Ovary (tissue), 9 donors: Measurements from ENCODE around the gene MEG3. TPM values are rescaled to one million over a fixed set of nuclear protein-coding genes. Genes with fewer than 3 reads are reported as not detected.

Source experiments
- DNase-seq, 5 donors: peaks; one replicate each; pipeline ENCODE4 v3.0.0-alpha.2; 2019 to 2020
- H3K27ac ChIP-seq, 2 donors: fragments of 200-600 bp; one replicate each; pipeline versions ENCODE4 v1.5.1 to v1.8.0; 2019 to 2022
- H3K27me3 ChIP-seq: fragments of 200-600 bp; one replicate; pipeline ENCODE4 v1.8.0; 2022
- H3K36me3 ChIP-seq: fragments of 200-600 bp; sonication (generic); one replicate; pipeline ENCODE4 v1.5.1; 2019
- H3K4me1 ChIP-seq: one replicate; pipeline ENCODE4 v1.8.1; 2013; ENCODE audit warnings: mild to moderate bottlenecking, moderate library complexity; ENCODE audit not compliant: insufficient read depth
- H3K4me3 ChIP-seq: fragments of 200-600 bp; sonication (generic); one replicate; pipeline ENCODE4 v1.5.1; 2017
- H3K9me3 ChIP-seq, 2 donors: fragments of 200-600 bp in 1 of 2; sonication (generic) in 1 of 2; one replicate each; pipeline versions ENCODE4 v1.5.1 to v1.8.1; 2013 to 2019; ENCODE audit warnings: mild to moderate bottlenecking in 1 of 2, moderate library complexity in 1 of 2
- EP300 ChIP-seq: sonication (generic); formaldehyde crosslinking; IDR thresholded peaks from one replicate; pipeline ENCODE4 v1.6.1; 2017; ENCODE audit warnings: antibody characterized with exemption
- POLR2A ChIP-seq: fragments of 450-650 bp; IDR thresholded peaks from one replicate; pipeline ENCODE4 v1.6.1; 2017; ENCODE audit warnings: antibody characterized with exemption, mild to moderate bottlenecking, moderate library complexity
- WGBS, 3 donors: extraction: QIAGEN DNeasy Blood & Tissue Kit in 1 of 3; methylation state at CpG; one replicate each; pipeline versions ENCODE4 v1.1.5 to v1.1.7; 2013 to 2017; 5-methylcytosine and 5-hydroxymethylcytosine counted together
- intact Hi-C, 4 donors: fragments of 100-400 bp; cut with DNase I; formaldehyde crosslinking; loops; one replicate each; pipeline versions ENCODE4 v1.11.0 to v1.15.1; 2022 to 2023
- polyA plus RNA-seq, 2 donors: library from polyadenylated mRNA; stranded (reverse); fragments of 200-250 nt in 1 of 2; fragments of 350-450 nt in 1 of 2; fragmentation: Illumina TruSeq in 1 of 2; extraction: RNeasy Lipid Tissue Mini Kit (QIAGEN cat#74804) in 1 of 2; gene quantifications; one replicate each; pipeline ENCODE4 v1.2.3, GENCODE V29; 2013 to 2014
- total RNA-seq, 7 donors: library from RNA; depleted of rRNA in 2 of 7; stranded (reverse); fragments of >200 nt in 2 of 7; fragmentation: NEBNext Ultra II Directional in 3 of 7; extraction: Animal tissue kit (Norgen Biotek cat#: 25700) in 3 of 7; gene quantifications; one replicate each; pipeline versions ENCODE4 v1.1.0 to v1.2.4, GENCODE V29; 2016 to 2023
- TF ChIP-seq, protein P1 (sequence below), 3 donors: fragments of 450-650 bp in 2 of 3; fragments of 200-600 bp in 1 of 3; IDR thresholded peaks; one replicate each; pipeline versions ENCODE4 v1.5.1 to v1.8.0; 2016 to 2022; ENCODE audit warnings: antibody characterized with exemption in 3 of 3, mild to moderate bottlenecking in 1 of 3
- donor health status: DM: no; HTN: no; CAD: no; lungs with moderate emphysema.
- donor health status: DM: no; HTN: no; CAD: no.
- donor health status: Bipolar disorder and iron deficiency.
- donor health status: DM: yes; HTN: yes; CAD: no.
- donor health status: DM: no; HTN: no; CAD: no.
- donor health status: DM: yes; HTN: yes; CAD: no.

Gene MEG3
- total and polyA plus RNA-seq, 9 donors: 186 to 1,950 (median 396) TPM

DNA sequence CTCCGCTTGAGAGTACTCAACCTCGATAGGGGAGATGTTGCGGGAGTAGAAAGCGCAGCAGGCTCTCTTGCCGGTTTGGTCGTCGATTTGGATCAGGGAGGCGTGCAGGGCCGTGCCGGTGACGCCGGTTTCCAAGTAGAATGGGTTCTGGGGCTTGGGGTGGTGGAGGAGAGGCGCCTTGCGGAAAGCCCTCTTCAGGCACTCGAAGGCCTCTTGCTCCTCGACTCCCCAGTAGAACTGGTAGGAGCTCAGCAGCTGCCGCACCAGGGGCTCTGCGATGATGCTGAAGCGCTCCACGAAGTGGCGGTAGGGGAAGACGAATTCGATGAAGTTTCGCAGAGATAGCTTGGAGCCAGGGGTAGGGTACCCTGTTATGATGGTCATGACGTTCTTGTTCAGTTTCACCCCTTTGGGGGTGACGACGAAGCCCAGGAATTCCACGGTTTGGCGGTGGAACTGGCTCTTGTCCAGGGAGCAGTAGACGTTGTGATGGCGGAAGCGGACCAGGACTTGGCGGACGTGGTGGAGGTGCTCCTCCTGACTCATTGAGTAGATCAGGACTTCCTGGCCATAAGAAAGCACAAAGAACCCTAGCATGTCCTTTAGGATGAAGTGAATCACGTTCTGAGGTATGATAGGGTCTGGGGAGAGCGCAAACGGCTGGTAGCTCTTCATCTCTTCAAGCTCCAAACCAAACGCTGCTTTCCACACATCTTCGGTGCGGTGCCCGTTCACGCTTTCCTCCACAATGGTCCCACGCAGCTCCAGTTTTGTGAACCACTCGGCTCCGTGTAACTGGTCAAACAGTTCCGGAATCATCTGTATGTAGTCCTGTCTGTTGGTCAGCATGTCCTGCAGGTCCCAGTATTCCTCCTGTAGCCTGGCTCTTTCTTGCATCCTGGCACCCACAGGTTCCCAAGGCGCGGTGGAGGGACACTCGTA is 56.4 kb downstream of the MEG3 start:
- Histone ChIP-seq H3K27ac (no peak overlapping the region), H3K36me3 (no peaks in the 10 kb centered on the region), H3K4me1 (no peaks in the 10 kb centered on the region), H3K27me3 (no peaks in the 10 kb centered on the region), H3K9me3 (no peaks in the 10 kb centered on the region), H3K4me3 (no peak overlapping the region)
- no peak for TF ChIP-seq EP300
- TF ChIP-seq, protein P1, sequence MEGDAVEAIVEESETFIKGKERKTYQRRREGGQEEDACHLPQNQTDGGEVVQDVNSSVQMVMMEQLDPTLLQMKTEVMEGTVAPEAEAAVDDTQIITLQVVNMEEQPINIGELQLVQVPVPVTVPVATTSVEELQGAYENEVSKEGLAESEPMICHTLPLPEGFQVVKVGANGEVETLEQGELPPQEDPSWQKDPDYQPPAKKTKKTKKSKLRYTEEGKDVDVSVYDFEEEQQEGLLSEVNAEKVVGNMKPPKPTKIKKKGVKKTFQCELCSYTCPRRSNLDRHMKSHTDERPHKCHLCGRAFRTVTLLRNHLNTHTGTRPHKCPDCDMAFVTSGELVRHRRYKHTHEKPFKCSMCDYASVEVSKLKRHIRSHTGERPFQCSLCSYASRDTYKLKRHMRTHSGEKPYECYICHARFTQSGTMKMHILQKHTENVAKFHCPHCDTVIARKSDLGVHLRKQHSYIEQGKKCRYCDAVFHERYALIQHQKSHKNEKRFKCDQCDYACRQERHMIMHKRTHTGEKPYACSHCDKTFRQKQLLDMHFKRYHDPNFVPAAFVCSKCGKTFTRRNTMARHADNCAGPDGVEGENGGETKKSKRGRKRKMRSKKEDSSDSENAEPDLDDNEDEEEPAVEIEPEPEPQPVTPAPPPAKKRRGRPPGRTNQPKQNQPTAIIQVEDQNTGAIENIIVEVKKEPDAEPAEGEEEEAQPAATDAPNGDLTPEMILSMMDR (IDR thresholded peaks at IDR 0.05): no peak
- no peak for TF ChIP-seq POLR2A
- intact Hi-C loops: no loop called here
- peak in 2 of 5 donors; percentile 23 to 41 for DNase-seq
- 94 to 95% (median 95%) methylated on average over 49 of the region's 49 CpGs for WGBS, 3 donors

DNA sequence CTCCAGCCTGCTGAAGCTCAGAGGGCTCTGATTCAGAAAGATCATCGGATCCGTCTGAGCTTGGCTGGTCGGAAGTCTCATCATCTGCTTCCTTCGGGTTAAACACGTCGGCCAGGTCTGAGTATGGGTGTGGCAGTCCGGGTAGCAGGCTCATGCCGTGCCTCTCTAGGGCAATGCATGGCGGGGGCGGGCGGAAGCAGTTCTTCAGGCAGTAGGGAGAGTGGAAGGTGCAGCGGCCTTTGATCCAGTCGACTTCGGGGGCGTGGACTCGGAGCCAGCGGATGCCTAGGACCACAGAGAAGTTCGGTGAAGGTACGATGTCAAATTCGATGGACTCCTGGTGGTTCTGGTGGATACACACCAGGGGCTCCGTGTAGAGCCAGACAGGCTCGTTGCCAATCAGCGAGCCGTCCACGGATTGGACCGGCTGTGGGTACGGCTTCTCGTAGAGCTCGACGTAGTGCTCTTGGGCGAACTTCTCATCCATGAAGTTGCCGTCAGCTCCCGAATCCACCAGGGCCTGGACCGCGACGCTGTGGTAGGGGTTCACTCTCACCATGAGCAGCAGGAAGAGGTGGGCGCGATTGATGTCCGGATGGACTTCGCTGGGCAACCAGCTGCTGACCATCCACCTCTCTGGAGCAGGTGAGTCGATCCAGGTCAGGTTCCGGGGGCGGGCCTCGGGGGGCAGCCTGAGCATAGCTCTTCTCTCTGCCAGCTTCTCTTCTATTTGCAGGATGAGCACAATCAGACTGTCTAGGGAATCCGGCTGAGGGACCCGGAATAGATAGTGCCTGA is 57.3 kb downstream of the MEG3 start:
- Histone ChIP-seq H3K27ac (no peak overlapping the region), H3K4me3 (no peak overlapping the region), H3K27me3 (no peaks in the 10 kb centered on the region), H3K36me3 (no peaks in the 10 kb centered on the region), H3K9me3 (no peaks in the 10 kb centered on the region), H3K4me1 (no peaks in the 10 kb centered on the region)
- peak in 1 of 5 donors; percentile 36 for DNase-seq
- no peak for TF ChIP-seq EP300
- TF ChIP-seq POLR2A: no peak
- TF ChIP-seq, protein P1 (IDR thresholded peaks at IDR 0.05): no peak
- intact Hi-C loops: no loop called here
- 95 to 97% (median 96%) methylated on average over 46 of the region's 46 CpGs for WGBS, 3 donors

DNA sequence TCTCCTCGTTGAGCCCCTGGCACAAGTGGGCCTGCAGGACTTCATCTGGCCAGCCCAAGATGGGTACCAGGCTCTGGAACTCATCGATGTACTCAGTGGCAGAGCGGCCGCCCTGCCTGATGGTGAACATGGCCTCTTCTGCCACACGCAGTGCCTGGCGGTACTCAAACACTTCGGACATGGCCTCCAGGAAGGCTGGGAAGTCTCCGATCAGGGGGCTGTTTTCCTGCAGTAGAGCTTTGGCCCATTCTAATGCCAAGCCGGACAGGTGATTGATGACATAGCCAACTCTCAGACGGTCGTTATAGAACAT is 57.8 kb downstream of the MEG3 start:
- Histone ChIP-seq H3K27me3 (no peaks in the 10 kb centered on the region), H3K36me3 (no peaks in the 10 kb centered on the region), H3K9me3 (no peaks in the 10 kb centered on the region), H3K4me1 (no peaks in the 10 kb centered on the region), H3K4me3 (no peak overlapping the region), H3K27ac (no peak overlapping the region)
- no peak for DNase-seq
- TF ChIP-seq POLR2A (no peak), EP300 (no peak)
- TF ChIP-seq, protein P1 (IDR thresholded peaks at IDR 0.05): no peak
- WGBS, 3 donors: 87 to 93% (median 92%) methylated on average over 11 of the region's 11 CpGs
- intact Hi-C loops: no loop called here

DNA sequence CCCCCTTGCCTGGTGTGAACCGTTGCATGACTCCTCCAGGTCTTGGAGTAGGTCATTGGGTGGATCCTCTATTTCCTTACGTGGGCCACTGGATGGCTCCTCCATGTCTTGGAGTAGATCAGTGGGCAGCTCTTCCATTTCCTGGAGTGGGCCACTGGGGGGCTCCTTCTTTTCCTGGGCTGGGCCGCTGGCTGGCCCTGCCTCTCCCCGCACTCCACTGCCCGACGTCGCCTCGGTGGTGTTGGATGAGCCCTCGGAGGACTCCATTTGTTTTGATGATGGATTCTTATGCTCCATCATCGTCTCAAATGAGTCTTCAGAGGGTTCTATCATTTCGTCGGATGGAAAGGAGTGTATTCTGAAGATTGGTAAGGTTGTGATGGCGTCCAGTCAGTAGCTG is 58.5 kb downstream of the MEG3 start:
- H3K4me3 ChIP-seq: no peak overlapping the region
- H3K27ac ChIP-seq: no peak overlapping the region
- no peaks in the 10 kb centered on the region for H3K4me1 ChIP-seq
- 89 to 91% (median 91%) methylated on average over 13 of the region's 13 CpGs for WGBS, 3 donors
- TF ChIP-seq, protein P1 (IDR thresholded peaks at IDR 0.05): no peak
- TF ChIP-seq EP300 (no peak), POLR2A (no peak)
- H3K27me3 ChIP-seq: no peaks in the 10 kb centered on the region
- intact Hi-C loops: no loop called here
- H3K9me3 ChIP-seq: no peaks in the 10 kb centered on the region
- H3K36me3 ChIP-seq: no peaks in the 10 kb centered on the region
- peak in 1 of 5 donors; percentile 23 for DNase-seq
